ENCODE measurements around the gene KRT9.
A peak's percentile ranks its signal among the peaks of the same experiment; 100 is the strongest.

Gene KRT9

DNA sequence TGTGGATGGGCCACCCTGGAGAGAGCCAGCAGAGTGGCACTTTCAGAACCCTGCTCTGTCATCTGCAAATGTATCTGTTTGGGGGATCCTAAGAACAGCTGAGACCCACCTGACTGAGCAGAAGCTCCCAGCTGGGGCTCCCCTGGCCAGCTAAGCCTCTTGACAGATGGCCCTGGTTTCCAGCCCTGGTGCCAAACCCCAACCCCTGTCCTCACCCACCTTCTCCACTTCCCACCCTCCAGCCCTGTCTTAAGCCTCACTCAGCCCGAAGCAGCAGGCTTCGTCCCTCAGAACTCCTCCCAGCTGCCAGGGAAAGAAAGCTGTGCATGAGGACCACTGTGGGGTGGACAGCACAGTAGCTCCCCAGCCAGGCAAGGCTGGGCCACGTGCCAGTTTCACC is 3.5 kb upstream of the KRT9 start:
- no peaks in the 10 kb centered on the region for H3K27me3 ChIP-seq (ENCODE audit: control insufficient read depth, insufficient read depth, low read length)
- no peak for TF ChIP-seq CTCF (IDR thresholded peaks at IDR 0.05)
- no peak overlapping the region for H3K9ac ChIP-seq
- no peak overlapping the region for H3K4me2 ChIP-seq (ENCODE audit: low read length)
- no peak overlapping the region for H2AFZ ChIP-seq
- no peaks in the 10 kb centered on the region for H3K4me1 ChIP-seq
- H3K4me3 ChIP-seq (ENCODE audit: low read depth, low read length) = no peak overlapping the region
- H3K36me3 ChIP-seq (ENCODE audit: control insufficient read depth, insufficient read depth, low read length) = no peaks in the 10 kb centered on the region
- H3K79me2 ChIP-seq = no peaks in the 10 kb centered on the region
- H3K27ac ChIP-seq = no peak overlapping the region
- no peaks in the 10 kb centered on the region for H3K9me3 ChIP-seq (ENCODE audit: control insufficient read depth, low read length)

GRCh38 chr17:41567317-41567716 is 4.5 kb downstream of the KRT9 start:
- Histone ChIP-seq H3K4me2 (ENCODE audit: low read length) (no peak overlapping the region), H3K9ac (no peak overlapping the region), H3K27me3 (ENCODE audit: control insufficient read depth, insufficient read depth, low read length) (no peaks in the 10 kb centered on the region), H3K9me3 (ENCODE audit: control insufficient read depth, low read length) (no peaks in the 10 kb centered on the region), H3K36me3 (ENCODE audit: control insufficient read depth, insufficient read depth, low read length) (no peaks in the 10 kb centered on the region), H3K79me2 (no peaks in the 10 kb centered on the region), H3K27ac (no peak overlapping the region), H2AFZ (no peak overlapping the region), H3K4me3 (ENCODE audit: low read depth, low read length) (no peak overlapping the region), H3K4me1 (peaks cover 6% of the 10 kb centered on the region)
- TF ChIP-seq CTCF (IDR thresholded peaks at IDR 0.05) = no peak

GRCh38 chr17:41565338-41565737 is 6.5 kb downstream of the KRT9 start:
- no peaks in the 10 kb centered on the region for H3K79me2 ChIP-seq
- no peak overlapping the region for H3K27ac ChIP-seq
- H2AFZ ChIP-seq = no peak overlapping the region
- H3K4me2 ChIP-seq (ENCODE audit: low read length) = no peak overlapping the region
- H3K9ac ChIP-seq = no peak overlapping the region
- no peak overlapping the region for H3K4me3 ChIP-seq (ENCODE audit: low read depth, low read length)
- H3K4me1 ChIP-seq = peaks cover 6% of the 10 kb centered on the region
- H3K36me3 ChIP-seq (ENCODE audit: control insufficient read depth, insufficient read depth, low read length) = no peaks in the 10 kb centered on the region
- no peaks in the 10 kb centered on the region for H3K9me3 ChIP-seq (ENCODE audit: control insufficient read depth, low read length)
- TF ChIP-seq CTCF (IDR thresholded peaks at IDR 0.05) = no peak
- H3K27me3 ChIP-seq (ENCODE audit: control insufficient read depth, insufficient read depth, low read length) = no peaks in the 10 kb centered on the region

GRCh38 chr17:41563607-41564170 is 8.2 kb downstream of the KRT9 start:
- Histone ChIP-seq H3K27ac (no peak overlapping the region), H3K4me1 (peaks cover 6% of the 10 kb centered on the region), H3K36me3 (ENCODE audit: control insufficient read depth, insufficient read depth, low read length) (no peaks in the 10 kb centered on the region), H3K9ac (no peak overlapping the region), H3K4me3 (ENCODE audit: low read depth, low read length) (no peak overlapping the region), H3K9me3 (ENCODE audit: control insufficient read depth, low read length) (no peaks in the 10 kb centered on the region), H3K27me3 (ENCODE audit: control insufficient read depth, insufficient read depth, low read length) (no peaks in the 10 kb centered on the region), H3K4me2 (ENCODE audit: low read length) (no peak overlapping the region), H2AFZ (peak overlapping the region; percentile 66), H3K79me2 (no peaks in the 10 kb centered on the region)
- TF ChIP-seq CTCF (IDR thresholded peaks at IDR 0.05) = no peak

GRCh38 chr17:41561554-41561953 is 10.3 kb downstream of the KRT9 start:
- H3K4me2 ChIP-seq (ENCODE audit: low read length) = no peak overlapping the region
- H3K79me2 ChIP-seq = no peaks in the 10 kb centered on the region
- H3K36me3 ChIP-seq (ENCODE audit: control insufficient read depth, insufficient read depth, low read length) = no peaks in the 10 kb centered on the region
- no peak overlapping the region for H3K27ac ChIP-seq
- no peak overlapping the region for H2AFZ ChIP-seq
- H3K9ac ChIP-seq = no peak overlapping the region
- no peak overlapping the region for H3K4me3 ChIP-seq (ENCODE audit: low read depth, low read length)
- no peaks in the 10 kb centered on the region for H3K9me3 ChIP-seq (ENCODE audit: control insufficient read depth, low read length)
- peaks cover 6% of the 10 kb centered on the region for H3K4me1 ChIP-seq
- TF ChIP-seq CTCF (IDR thresholded peaks at IDR 0.05) = no peak
- no peaks in the 10 kb centered on the region for H3K27me3 ChIP-seq (ENCODE audit: control insufficient read depth, insufficient read depth, low read length)

All from parathyroid adenoma (tissue), 2 donors.